ENCODE measurements around the gene SETBP1.
A peak's percentile ranks its signal among the peaks of the same experiment; 100 is the strongest.

Gene SETBP1

GRCh38 chr18:45050712-45051601, 370.3 kb downstream of the SETBP1 start:
- no peak for DNase-seq

DNA sequence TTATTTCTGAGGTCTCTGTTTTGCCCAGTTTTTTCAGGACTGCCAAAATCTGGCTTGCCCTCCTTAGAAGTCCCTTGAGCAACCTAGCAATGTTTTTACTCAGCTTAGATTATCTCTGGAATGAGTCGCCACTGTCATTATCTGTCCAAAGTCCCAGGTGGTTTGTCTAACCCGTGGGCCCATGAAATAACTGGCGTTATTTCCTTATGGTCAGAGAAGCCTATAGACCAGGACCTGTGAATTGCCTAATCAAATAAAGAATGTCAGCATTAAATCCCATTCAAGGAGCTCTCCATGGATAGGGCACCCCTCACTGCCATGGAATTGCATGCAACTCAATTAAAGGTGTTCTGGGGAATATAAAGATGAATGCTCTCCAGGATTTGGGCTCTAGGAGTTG, 373.9 kb downstream of the SETBP1 start:
- DNase-seq, result no peak

DNA sequence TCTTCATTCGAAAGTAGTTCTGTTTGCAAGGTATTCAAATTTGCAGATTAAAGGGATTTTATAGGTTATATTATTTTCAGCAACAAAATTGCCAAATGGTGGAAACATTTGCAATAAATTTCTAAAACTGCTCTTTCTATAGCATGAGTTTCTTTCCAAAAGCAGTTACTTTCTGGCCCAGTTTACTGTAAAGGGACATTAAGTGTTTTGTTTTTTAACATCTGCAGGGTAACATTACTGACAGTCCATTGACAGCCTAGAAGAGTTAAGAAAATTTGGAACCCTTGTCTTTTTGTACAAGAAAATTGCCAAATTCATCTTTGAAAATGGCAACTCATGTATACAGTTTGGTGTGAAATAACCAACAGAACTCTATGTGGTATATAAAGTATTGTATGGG, 375.1 kb downstream of the SETBP1 start:
- no peak for DNase-seq

- DNase-seq, result no peak
Measured at GRCh38 chr18:45056926-45057325, 376.2 kb downstream of the SETBP1 start.

GRCh38 chr18:45057955-45058600, 377.4 kb downstream of the SETBP1 start:
- DNase-seq, result no peak

GRCh38 chr18:45059695-45060094, 379.0 kb downstream of the SETBP1 start:
- DNase-seq, result peak; percentile 87

GRCh38 chr18:45060102-45060501, 379.4 kb downstream of the SETBP1 start:
- DNase-seq, result peak; percentile 62

GRCh38 chr18:45061359-45061758, 380.7 kb downstream of the SETBP1 start:
- no peak for DNase-seq

DNA sequence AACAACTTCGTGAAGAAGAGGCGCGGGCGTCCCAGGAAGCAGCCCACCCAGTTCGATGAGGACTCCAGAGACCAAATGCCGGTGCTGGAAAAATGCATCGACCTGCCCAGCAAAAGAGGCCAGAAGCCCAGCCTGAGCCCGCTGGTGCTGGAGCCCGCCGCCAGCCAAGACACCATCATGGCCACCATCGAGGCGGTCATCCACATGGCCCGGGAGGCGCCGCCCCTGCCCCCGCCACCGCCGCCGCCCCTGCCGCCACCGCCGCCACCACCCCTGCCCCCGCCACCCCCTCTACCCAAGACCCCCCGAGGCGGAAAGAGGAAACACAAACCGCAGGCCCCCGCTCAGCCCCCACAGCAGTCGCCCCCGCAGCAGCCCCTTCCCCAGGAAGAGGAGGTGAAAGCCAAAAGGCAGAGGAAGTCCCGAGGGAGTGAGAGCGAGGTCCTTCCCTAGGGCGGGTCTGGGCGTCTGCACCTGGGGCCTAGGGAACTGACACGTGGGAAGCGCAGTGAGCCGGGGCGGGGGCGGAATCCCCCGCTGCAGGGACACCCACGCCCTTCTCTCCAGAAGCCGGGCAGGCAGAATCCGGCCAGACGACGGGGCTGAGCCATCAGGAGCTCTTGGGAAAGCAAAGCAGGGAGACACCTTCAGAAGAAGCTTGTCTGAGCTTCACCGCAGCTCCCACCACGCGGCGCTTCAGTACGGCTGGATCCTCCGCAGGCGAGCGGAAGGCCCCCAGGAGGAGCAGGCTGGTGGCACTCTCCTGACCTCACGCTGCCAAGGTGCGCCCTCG, 382.8 kb downstream of the SETBP1 start:
- no peak for DNase-seq

DNA sequence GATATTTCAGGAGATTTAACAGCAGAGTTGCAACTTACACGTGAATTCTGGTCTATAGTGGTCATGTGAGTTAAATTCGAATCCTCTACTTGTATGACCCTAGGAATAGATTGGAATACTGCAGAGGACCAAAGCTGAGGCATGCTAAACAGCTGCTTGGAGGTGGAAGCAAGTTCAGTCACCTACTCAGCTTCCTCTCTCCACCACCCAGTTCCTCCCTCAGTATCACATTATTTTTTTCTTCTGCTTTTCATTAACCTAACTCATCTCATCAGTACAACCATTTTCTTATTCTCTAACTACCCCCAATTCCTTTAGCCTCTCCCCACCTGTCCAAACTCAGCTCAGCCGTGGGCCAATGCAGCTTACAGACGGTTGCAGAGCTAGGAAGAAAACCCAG, 385.5 kb downstream of the SETBP1 start:
- DNase-seq, result peak; percentile 68

GRCh38 chr18:45066886-45067285, 386.2 kb downstream of the SETBP1 start:
- peak; percentile 97 for DNase-seq

DNA sequence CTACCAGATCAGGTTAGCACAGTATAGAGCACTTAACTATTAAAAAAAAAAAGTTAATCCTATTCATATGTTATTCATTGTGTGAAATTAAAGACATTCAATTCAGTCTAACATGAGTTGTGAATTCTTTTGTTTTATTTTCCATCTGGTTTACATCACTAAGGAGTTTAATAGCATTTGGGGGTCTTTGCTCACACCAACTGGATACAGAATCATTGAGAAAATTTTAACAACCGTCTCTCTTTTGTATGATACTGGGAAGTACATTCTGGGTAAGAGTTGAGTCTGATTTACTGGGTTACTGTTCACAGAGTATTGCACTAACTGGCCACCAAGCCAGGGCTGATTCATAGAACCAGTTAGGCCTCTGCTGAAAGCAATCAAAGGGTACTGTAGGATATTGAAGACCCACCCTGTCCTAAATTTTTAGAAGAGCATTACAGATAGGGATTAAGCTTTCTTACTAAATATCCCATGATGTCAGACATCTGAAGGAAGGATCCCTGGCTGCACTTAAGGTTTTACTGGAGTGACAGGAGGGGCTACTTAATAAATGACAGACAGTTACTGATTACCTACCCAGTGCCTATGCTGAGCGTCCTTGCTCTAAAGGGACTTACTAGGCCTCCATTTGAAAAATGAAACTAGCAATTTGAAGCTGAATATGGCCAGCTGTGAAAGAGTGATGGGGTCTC, 387.9 kb downstream of the SETBP1 start:
- DNase-seq, result no peak

DNA sequence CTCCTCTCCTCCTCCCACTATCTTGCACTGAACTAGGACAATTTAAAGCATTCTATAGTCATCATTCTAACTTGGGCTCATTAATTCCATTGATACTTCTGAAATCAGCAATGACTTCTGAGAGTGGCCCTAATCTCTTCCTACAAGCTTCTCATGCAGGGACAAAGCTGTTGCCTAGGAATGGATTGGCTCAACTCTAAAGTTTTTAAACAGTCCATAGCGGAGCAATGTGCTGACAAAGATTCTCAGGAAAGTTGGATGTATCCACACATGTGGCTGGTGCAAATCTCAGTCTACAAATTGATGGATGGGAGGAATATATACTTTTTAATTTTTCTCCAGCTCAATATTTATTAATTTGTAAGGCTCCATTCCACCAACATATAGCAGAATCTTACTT, 388.9 kb downstream of the SETBP1 start:
- DNase-seq, result no peak

DNA sequence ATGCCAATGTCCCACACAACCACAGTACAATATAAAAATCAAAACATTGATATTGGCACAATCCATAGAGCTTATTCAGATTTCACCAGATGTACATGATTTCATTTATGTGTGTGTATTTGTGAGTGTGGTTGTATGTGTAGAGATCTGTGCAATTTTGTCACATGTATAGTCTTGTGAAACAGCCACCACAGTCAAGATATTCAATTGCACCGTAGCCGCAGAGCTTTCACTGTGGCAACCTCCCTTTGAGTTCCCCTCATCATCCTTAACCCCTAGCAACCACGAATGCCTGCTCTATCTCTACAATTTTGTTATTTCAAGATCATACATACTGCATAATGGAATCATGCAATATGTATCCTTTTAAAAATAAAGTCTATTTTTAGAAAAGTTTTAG, 391.3 kb downstream of the SETBP1 start:
- peak; percentile 95 for DNase-seq

DNA sequence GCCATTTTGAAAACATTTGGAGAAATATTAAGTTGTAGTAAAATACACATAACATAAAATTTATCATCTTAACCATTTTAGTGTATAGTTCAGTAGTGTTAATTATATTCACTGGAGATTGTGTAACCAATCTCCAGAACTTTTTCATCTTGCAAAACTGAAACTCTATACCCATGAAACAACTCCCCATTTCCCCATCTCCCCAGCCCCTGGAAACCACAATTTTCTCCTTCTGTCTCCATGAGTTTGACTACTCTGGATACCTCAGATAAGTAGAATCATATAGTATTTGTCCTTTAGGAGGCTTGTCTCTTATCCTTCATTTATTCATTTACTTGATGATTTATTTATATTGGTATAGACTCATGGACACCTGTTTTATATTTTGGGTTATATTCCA, 392.9 kb downstream of the SETBP1 start:
- DNase-seq, result peak; percentile 82

DNA sequence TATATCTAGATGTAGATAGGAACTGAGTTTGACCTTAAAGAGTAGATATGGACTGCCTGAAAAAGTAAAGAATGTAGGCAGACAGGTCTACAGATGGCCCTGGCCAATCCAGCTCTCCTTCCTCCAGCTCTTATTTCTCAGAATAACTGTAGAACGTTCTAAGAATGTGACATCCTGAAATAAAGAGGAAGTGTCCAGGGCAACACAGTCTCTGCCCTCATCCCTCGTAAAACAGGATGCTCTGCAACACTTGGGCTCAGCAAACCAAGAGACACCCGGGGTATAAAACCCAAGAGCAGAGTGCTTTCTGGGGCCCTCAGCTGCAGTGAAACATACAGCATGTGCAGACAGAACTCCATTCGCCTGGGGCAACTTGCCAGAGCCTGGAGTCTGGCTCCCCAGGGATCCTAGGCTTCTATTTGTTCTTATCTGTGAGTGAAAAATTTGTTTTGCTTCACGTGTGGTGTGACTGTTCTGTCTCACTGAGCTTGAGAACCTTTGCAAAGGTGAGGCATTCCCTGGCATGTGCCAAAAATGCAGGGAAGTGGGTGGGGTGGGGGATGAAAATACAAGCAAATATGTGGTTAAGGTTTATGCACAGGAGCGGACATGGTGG, 401.0 kb downstream of the SETBP1 start:
- DNase-seq, result peak; percentile 89

DNA sequence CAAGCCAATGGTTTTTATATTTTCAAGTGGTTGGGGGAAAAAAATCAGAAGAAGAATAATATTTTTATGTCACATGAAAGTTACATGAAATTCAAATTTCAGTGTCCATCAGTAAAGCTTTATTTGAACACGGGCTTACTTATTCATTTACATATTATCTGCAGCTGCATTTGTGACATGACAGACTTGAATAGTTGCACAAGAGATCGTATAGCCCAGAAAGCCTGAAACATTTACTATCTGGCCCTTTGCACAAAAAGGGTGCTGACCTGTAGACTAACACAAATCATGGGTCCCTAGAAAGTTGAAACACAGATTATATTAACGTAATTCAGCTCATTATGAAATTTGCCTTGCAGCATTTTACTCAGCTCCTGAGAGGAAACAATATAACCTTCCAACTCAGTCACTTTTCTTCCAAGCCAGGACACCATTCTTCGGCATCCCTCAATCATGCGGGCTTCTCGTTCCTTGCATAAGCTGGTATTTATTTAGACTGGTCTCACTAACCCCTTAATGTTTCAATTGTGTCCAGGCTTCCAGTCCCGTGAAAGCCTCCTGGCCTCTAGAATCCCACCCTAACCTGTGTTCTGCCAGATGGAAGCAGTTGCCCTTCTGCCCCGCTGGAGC, 402.7 kb downstream of the SETBP1 start:
- no peak for DNase-seq

GRCh38 chr18:45084206-45084605, 403.5 kb downstream of the SETBP1 start:
- DNase-seq, result no peak

GRCh38 chr18:45085916-45086624, 405.4 kb downstream of the SETBP1 start:
- no peak for DNase-seq

DNA sequence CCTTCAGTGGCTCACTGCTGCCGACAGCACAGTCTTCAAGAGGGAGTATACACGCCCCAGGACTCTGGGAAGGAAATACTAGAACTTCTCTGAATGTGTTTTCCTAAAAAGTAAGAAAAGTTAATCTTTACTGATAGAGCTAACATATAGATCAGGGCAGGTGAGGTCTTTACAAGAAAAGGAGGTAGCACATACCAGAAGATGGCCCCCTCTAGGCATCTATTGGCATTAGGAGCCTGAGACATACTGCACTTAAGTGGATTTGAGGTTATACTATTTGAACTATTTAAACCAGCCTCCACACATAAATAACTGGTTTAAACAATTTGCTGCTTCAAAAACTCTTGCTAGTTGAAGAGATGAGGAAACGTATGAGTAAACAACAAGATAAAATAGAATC, 406.1 kb downstream of the SETBP1 start:
- DNase-seq, result no peak

DNA sequence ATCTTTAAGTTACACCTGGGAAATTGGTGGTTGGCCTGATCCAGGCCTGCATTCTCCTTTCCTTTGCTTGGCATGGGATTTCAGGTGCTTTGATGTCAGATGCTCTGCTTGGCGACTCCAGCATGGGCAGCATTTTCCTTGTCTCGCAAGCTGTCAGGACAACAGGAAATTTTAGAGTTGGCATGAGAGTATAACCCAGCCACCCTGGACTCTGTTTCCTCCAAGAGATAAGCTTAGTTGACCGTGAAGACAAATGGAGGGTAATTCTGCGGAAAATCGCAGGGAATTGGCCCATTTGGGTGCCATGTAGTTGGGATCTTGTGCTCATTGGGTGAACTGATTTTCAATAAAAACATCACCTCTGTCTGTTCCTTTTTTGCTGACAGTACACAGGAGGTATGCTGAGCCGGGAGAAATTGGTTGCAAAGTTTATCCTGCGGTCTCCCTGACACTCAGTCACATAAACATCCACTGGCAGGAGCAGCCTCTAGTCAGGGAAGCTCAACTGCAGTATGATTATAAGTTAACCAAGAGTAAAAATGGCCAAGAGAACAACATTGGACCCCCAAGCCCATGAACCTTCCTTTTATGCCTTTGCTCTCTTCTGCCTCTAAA, 409.9 kb downstream of the SETBP1 start:
- DNase-seq, result no peak

Measured in MV-4-11 (cell line).